EL (cell line): ENCODE measurements around the gene GRWD1.

Experiments
- DNase-seq: peaks from one replicate; pipeline ENCODE4 v3.0.0-alpha.2; 2016

Gene GRWD1

GRCh38 chr19:48428670-48429069 lies 17.1 kb upstream of the GRWD1 start:
- DNase-seq: no peak

DNA sequence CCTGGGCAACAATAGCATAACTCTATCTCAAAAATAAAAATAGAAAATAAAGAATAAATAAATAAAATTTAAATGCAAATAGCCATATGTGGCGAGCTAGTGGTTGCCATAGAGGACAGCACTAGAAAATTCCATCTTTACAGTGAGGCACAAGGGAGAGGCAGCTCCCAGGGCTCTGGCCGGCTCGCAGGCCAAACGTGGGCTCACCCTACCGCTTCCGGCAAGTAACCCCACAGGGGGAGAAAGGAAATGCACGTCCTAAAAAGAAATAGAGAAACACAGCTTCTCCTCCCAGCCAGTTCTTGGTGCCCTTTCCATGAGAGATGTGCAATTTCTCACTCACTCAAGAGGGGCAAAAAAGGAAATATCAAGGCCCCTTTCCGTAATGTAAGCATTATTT lies 12.4 kb upstream of the GRWD1 start:
- no peak for DNase-seq

DNA sequence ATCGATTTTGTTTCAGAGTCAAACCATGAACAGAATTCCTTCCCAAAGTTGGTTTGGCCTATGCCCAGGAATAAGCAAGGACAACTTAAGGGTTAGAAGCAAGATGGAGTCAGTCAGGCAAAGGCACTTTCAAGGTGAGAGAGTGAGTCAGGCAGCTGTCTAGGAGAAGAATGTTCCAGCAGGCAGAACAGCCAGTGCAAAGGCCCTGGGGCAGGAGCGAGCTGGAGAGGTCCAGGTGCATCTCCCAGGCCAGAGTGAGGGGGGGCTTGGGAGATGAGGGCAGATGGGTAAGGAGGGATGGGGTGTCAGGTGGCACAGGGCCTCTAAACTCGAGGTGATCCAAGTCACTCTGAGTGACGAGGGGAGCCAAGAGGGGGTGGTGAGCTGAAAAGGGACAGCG lies 9.2 kb upstream of the GRWD1 start:
- DNase-seq: no peak

GRCh38 chr19:48441360-48442050 lies 4.3 kb upstream of the GRWD1 start:
- no peak for DNase-seq

DNA sequence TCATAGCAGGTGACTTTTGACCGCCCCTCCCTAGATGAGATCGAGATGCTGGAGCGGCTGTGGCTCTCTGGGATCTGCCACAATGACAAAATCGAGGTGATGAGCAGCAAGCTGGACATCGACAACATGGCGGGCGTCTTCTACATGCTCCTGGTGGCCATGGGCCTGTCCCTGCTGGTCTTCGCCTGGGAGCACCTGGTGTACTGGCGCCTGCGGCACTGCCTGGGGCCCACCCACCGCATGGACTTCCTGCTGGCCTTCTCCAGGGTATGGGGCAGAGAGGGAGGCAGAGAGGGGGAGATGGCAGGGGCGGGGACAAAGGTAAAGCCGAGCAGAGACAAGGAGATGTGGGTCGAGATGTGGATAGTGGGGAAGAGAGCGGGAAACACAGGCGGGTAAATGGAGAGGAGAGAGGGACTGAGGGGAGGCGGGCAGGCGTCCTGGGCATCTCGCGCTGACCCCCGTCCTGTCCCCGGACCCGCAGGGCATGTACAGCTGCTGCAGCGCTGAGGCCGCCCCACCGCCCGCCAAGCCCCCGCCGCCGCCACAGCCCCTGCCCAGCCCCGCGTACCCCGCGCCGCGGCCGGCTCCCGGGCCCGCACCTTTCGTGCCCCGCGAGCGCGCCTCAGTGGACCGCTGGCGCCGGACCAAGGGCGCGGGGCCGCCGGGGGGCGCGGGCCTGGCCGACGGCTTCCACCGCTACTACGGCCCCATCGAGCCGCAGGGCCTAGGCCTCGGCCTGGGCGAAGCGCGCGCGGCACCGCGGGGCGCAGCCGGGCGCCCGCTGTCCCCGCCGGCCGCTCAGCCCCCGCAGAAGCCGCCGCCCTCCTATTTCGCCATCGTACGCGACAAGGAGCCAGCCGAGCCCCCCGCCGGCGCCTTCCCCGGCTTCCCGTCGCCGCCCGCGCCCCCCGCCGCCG lies 3.4 kb upstream of the GRWD1 start:
- DNase-seq: no peak

DNA sequence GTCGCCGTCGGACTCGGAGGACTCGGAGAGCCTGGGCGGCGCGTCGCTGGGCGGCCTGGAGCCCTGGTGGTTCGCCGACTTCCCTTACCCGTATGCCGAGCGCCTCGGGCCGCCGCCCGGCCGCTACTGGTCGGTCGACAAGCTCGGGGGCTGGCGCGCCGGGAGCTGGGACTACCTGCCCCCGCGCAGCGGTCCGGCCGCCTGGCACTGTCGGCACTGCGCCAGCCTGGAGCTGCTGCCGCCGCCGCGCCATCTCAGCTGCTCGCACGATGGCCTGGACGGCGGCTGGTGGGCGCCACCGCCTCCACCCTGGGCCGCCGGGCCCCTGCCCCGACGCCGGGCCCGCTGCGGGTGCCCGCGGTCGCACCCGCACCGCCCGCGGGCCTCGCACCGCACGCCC lies 2.5 kb upstream of the GRWD1 start:
- DNase-seq: no peak

DNA sequence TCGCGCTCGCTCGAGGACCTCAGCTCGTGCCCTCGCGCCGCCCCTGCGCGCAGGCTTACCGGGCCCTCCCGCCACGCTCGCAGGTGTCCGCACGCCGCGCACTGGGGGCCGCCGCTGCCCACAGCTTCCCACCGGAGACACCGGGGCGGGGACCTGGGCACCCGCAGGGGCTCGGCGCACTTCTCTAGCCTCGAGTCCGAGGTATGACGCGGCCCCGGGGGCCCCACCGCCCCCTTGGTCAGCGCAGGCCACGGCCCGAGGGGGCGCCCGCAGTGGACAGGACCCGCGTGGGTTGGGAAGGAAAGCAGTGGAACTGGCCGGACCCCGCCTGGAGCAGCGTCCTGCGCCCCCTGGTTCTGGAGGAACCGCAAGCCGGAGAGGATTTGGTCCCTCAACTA lies 2.1 kb upstream of the GRWD1 start:
- DNase-seq: no peak

GRCh38 chr19:48444129-48444935 lies 1.5 kb upstream of the GRWD1 start:
- no peak for DNase-seq

GRCh38 chr19:48444936-48445200 lies 915 bp upstream of the GRWD1 start:
- DNase-seq: peak; percentile 12

DNA sequence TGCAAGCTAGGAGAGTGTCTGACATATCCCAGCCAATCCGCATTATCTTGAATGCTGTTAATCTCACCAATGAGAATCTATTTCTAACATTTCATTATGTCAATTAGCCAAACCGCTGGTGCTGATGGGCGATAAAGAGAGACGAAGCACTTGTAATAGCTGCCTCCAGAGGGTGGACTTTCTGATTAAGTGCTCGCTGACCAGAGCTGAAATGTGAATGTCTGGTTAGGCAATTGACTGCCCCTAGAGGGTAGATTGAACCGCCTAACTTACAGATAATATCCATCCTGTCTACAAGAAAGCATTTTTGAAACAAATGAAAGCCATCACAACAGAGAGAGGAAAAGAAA lies 552 bp upstream of the GRWD1 start:
- DNase-seq: peak; percentile 79

GRCh38 chr19:48446579-48446978 lies 796 bp downstream of the GRWD1 start:
- DNase-seq: no peak

DNA sequence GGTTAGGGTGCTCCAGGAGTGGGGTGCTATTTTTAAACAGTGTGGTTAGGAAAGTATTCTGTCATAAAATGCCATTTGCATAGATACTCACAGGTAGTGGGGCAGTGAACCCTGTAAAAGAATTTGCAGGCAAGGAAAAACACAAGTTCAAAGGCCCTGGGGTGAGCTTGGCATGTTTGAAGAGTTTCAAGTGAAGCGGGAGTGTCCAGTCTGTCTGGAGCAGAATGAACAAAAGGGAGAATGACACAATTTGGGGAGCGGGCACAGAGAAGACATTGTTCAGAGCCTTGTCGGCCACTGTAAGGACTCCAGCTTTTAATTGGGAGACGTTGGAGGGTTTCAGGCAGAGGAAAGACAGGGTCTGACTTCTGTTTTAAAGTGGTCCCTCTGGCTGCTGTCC lies 2.8 kb downstream of the GRWD1 start:
- DNase-seq: no peak

DNA sequence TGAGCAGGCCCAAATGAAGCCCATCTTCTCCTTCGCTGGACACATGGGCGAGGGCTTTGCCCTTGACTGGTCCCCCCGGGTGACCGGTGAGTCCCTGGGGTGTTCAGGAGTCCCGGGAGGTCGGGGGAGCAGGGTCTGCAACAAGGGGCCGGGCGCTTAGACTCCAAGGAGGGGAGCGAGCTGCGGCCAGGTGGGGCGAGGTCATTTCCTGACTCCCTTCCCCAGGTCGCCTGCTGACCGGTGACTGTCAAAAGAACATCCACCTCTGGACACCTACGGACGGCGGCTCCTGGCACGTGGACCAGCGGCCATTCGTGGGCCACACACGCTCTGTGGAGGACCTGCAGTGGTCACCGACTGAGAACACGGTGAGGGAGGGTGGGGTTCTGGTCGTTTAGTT lies 4.7 kb downstream of the GRWD1 start:
- no peak for DNase-seq

- no peak for DNase-seq
These were observed 5.1 kb downstream of the GRWD1 start for GRCh38 chr19:48450863-48451262.

DNA sequence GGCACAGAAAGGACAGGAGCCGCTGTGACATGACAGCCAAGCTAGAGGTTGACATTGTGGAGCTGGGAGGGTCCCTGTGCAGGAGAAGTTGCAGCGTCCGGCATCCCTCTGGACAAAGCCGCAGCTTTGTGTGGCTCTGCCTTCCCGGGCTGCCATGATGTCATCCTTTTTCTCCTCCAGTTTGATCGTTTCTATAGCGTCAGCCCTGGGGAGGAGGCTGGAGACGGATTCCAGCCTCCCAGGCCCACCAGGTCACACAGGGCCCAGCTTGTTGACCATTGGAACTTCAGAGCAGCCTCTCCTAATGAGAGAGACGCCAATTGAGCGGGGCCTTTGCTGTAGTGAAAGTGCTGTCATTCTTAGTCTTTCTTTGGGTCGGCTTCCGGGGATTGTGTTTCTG lies 5.8 kb downstream of the GRWD1 start:
- DNase-seq: no peak

DNA sequence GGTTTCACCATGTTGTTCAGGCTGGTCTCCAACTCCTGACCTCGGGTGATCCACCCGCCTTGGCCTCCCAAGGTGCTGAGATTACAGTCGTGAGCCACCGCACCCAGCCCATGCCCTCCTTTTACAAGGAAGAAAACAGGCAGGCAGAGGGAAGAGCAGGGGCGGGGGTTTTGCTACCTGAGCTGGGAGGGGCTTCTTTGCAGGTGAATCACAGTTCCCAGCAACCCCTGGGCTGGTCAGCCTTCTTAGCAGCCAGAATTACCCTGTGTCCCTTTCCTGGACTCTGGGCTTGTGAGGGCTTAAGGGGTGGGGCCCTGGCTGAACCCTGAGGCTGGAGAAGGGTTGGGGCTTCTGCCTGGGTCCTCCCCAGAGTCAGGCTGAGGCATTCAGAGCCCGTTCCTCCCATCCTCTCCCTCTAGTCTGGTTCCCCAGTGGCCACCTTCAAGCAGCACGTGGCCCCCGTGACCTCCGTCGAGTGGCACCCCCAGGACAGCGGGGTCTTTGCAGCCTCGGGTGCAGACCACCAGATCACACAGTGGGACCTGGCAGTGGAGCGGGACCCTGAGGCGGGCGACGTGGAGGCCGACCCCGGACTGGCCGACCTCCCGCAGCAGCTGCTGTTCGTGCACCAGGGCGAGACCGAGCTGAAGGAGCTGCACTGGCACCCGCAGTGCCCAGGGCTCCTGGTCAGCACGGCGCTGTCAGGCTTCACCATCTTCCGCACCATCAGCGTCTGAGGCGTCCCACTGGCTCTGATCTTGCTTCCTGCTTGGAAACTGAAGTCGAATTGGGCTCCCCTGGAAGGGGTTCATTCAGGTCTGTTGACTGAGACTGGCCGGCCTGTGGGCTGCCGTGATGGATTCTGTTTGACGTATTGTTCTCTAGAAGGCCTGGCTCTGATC lies 6.8 kb downstream of the GRWD1 start:
- no peak for DNase-seq

DNA sequence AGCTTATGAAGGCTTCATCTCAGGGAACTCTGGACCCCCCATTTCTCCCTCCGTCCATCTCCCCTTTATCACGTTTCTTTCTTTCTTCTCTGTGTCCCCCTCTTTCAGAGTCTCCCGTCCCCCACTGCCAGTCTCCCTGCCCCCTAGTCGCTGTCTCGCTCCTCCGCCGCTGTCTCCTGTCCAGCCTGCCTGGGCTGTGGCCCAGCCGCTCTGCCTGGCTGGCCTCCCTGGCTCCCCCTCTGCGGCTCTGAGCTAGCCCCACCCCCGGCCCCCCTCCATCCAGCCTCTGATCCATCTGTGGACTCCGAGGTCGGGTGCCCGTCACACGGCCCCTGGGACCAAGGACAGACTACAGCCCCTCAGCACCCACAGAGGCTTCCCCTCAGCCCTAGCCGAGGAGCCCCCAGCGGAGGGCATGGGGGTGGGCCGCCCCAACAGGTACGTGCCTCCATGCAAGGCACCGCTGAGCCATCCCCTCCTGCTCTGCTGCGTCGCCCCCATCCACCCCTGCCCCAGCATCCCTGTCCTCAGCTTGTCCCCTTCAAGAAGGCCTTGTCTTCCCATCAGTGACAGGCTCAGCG lies 8.5 kb downstream of the GRWD1 start:
- DNase-seq: no peak

DNA sequence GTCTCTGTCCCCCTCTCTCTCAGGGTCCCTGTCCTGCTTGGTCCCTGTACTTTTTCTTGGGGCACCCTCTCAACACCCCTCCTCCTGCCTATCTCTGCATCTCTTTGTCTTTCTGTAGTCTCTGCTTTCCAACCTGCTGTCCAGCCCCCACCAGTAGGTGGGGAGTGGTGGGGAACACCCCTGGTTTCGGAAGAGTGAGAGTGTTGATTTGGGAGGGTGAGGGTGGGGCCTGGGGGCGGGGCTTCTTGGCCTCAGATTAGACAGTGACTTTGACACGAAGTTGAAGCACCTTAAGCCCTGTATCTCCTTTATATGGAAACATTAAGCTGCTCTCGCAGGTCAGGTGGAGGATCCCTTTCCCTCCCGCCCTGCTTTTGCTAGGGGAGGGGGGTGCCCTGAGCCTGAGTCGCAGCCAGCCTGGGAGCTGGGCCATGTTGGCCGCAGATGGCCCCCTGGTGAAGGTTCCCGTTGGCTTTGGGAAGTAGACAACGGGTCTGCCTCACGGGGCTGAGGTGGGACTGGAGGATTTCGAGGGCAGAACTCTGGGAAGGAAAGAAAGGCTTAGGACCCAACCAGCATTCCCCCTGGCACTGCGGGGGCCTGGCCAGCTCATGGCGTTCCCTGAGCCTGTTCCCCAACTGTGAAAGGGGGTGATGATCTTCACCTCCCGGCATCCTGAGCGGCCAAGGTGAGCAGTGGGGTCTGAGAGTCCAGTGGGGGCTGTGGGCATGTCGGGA lies 9.6 kb downstream of the GRWD1 start, which contains the start of gene KCNJ14:
Gene KCNJ14, plus strand, starts transcription at position 404 of the 737 bp plus-strand sequence. CDS start 6,151 bp downstream, outside the sequence.
- no peak for DNase-seq

GRCh38 chr19:48455908-48456562 lies 10.3 kb downstream of the GRWD1 start:
- no peak for DNase-seq

- no peak for DNase-seq
These were observed 11.1 kb downstream of the GRWD1 start for GRCh38 chr19:48456864-48457263.

DNA sequence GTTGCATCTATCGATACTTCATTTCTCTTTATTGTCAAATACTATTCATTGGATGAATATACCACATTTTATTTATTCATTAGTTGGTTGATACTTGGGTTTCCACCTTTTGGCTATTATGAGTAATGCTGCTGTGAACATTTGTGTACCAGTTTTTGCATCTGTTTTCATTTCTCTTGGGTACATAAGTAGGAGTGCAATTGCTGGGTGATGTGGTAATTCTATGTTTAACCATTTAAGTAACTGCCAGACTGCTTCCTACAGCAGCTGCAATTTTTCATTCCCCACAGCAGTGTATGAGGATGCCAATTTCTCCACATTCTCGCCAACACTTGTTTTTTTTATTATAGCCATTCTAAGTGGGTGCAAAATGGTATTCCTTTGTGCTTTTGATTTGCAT lies 12.2 kb downstream of the GRWD1 start:
- no peak for DNase-seq
